SK-N-SH treated with all-trans-retinoic acid at 6 μM for 48 hours (cell line): ENCODE data around the gene WEE2.

Experiments used
- ATAC-seq: fragments of 200-7000 bp; cut with Tn5 transposase; 3 replicates; pipeline ENCODE4 v1.9.1; 2020; ENCODE audit warnings: mild to moderate bottlenecking, moderate library complexity
- BACH2 ChIP-seq: fragments of 250-450 bp; sonication (Bioruptor Pico); IDR thresholded peaks from 2 replicates; pipeline ENCODE4 v1.9.0; 2021; ENCODE audit warnings: mild to moderate bottlenecking, borderline replicate concordance
- CREB5 ChIP-seq: fragments of 250-450 bp; sonication (Bioruptor Pico); IDR thresholded peaks from 2 replicates; pipeline ENCODE4 v1.5.1; 2020; ENCODE audit warnings: low read depth, mild to moderate bottlenecking, moderate library complexity
- CSDC2 ChIP-seq: fragments of 250-450 bp; sonication (Bioruptor Pico); IDR thresholded peaks from 2 replicates; pipeline ENCODE4 v1.5.0; 2020; ENCODE audit warnings: mild to moderate bottlenecking, moderate library complexity
- CSRNP3 ChIP-seq: fragments of 250-450 bp; sonication (Bioruptor Pico); IDR thresholded peaks from 2 replicates; pipeline ENCODE4 v1.5.1; 2021; ENCODE audit warnings: mild to moderate bottlenecking, moderate library complexity
- ESRRG ChIP-seq: fragments of 250-450 bp; sonication (Bioruptor Pico); IDR thresholded peaks from 2 replicates; pipeline ENCODE4 v1.6.1; 2021; ENCODE audit warnings: mild to moderate bottlenecking
- GLIS3 ChIP-seq: fragments of 250-450 bp; sonication (Bioruptor Pico); IDR thresholded peaks from 2 replicates; pipeline ENCODE4 v1.5.0; 2020; ENCODE audit warnings: mild to moderate bottlenecking, moderate library complexity
- ISL1 ChIP-seq: fragments of 250-450 bp; sonication (Bioruptor Pico); IDR thresholded peaks from 2 replicates; pipeline ENCODE4 v2.1.2; 2022; ENCODE audit warnings: mild to moderate bottlenecking, moderate library complexity
- OSR1 ChIP-seq: fragments of 250-450 bp; sonication (Bioruptor Pico); IDR thresholded peaks from 2 replicates; pipeline ENCODE4 v1.8.0; 2022; ENCODE audit warnings: moderate library complexity, mild to moderate bottlenecking, inconsistent platforms
- PATZ1 ChIP-seq: fragments of 250-450 bp; sonication (Bioruptor Pico); IDR thresholded peaks from 2 replicates; pipeline ENCODE4 v1.8.0; 2020; ENCODE audit warnings: mild to moderate bottlenecking, moderate library complexity, borderline replicate concordance
- POU6F1 ChIP-seq: fragments of 250-450 bp; sonication (Bioruptor Pico); IDR thresholded peaks from 2 replicates; pipeline ENCODE4 v1.8.0; 2021; ENCODE audit warnings: low read depth, mild to moderate bottlenecking, moderate library complexity, borderline replicate concordance
- PPARA ChIP-seq: fragments of 250-450 bp; sonication (Bioruptor Pico); IDR thresholded peaks from 2 replicates; pipeline ENCODE4 v1.5.0; 2020; ENCODE audit warnings: mild to moderate bottlenecking, borderline replicate concordance
- RARB ChIP-seq: fragments of 250-450 bp; sonication (Bioruptor Pico); IDR thresholded peaks from 2 replicates; pipeline ENCODE4 v1.8.0; 2021; ENCODE audit warnings: mild to moderate bottlenecking, moderate library complexity
- SNAI2 ChIP-seq: fragments of 250-450 bp; sonication (Bioruptor Pico); IDR thresholded peaks from 2 replicates; pipeline ENCODE4 v1.5.0; 2020; ENCODE audit warnings: mild to moderate bottlenecking, moderate library complexity
- TCF4 ChIP-seq: fragments of 250-450 bp; sonication (Bioruptor Pico); IDR thresholded peaks from 2 replicates; pipeline ENCODE4 v1.8.0; 2021; ENCODE audit warnings: mild to moderate bottlenecking, moderate library complexity, borderline replicate concordance
- TOX ChIP-seq: fragments of 250-450 bp; sonication (Bioruptor Pico); IDR thresholded peaks from 2 replicates; pipeline ENCODE4 v1.8.0; 2021; ENCODE audit warnings: mild to moderate bottlenecking, moderate library complexity, borderline replicate concordance
- ZC3H10 ChIP-seq: fragments of 250-450 bp; sonication (Bioruptor Pico); IDR thresholded peaks from 2 replicates; pipeline ENCODE4 v1.5.1; 2021; ENCODE audit warnings: mild to moderate bottlenecking, moderate library complexity
- ZFP3 ChIP-seq: fragments of 250-450 bp; sonication (Bioruptor Pico); IDR thresholded peaks from 2 replicates; pipeline ENCODE4 v1.5.0; 2020; ENCODE audit warnings: mild to moderate bottlenecking, moderate library complexity
- ZFP30 ChIP-seq: fragments of 450-650 bp; formaldehyde crosslinking; IDR thresholded peaks from 2 replicates; pipeline ENCODE4 v1.5.0; 2022; ENCODE audit warnings: mild to moderate bottlenecking, moderate library complexity
- ZNF70 ChIP-seq: fragments of 450-650 bp; formaldehyde crosslinking; IDR thresholded peaks from 2 replicates; pipeline ENCODE4 v1.5.0; 2020; ENCODE audit warnings: mild to moderate bottlenecking, moderate library complexity
- ZNF8 ChIP-seq: fragments of 450-650 bp; formaldehyde crosslinking; IDR thresholded peaks from 2 replicates; pipeline ENCODE4 v1.5.0; 2020; ENCODE audit warnings: mild to moderate bottlenecking, moderate library complexity

Gene WEE2

GRCh38 chr7:141660259-141660658 is 47.9 kb upstream of the WEE2 start (continued):
- TF ChIP-seq CSRNP3 (no peak), ISL1 (CRISPR knock-in tag) (no peak), BACH2 (no peak), PPARA (CRISPR knock-in tag) (no peak), GLIS3 (CRISPR knock-in tag) (no peak), PATZ1 (CRISPR knock-in tag) (no peak), SNAI2 (CRISPR knock-in tag) (no peak), CREB5 (CRISPR knock-in tag) (no peak), ZNF8 (CRISPR knock-in tag) (no peak)

- no peak for TF ChIP-seq TOX
- TF ChIP-seq POU6F1 (CRISPR knock-in tag) = no peak
- TF ChIP-seq PATZ1 (CRISPR knock-in tag) = no peak
- TF ChIP-seq ZNF70 (CRISPR knock-in tag) = no peak
- TF ChIP-seq ZC3H10 (CRISPR knock-in tag) = no peak
- no peak for TF ChIP-seq ISL1 (CRISPR knock-in tag)
- TF ChIP-seq, all 23 proteins: peak for 0
- ATAC-seq = no peak
Measured at GRCh38 chr7:141663081-141663849, 44.9 kb upstream of the WEE2 start.

- TF ChIP-seq CREB5 (CRISPR knock-in tag) (no peak), BACH2 (no peak)
- ATAC-seq = no peak
Measured at GRCh38 chr7:141664450-141664849, 43.7 kb upstream of the WEE2 start.

- TF ChIP-seq OSR1 (CRISPR knock-in tag) (no peak), ZFP30 (CRISPR knock-in tag) (no peak), POU6F1 (CRISPR knock-in tag) (no peak), ZFP3 (no peak), TCF4 (no peak), ESRRG (CRISPR knock-in tag) (no peak), RARB (no peak), BACH2 (no peak), TOX (no peak), CSDC2 (CRISPR knock-in tag) (no peak), PPARA (CRISPR knock-in tag) (no peak)
- no peak for ATAC-seq
Measured at GRCh38 chr7:141665208-141666035, 42.7 kb upstream of the WEE2 start.
